ENCODE data around the gene RBCK1. TPM values are rescaled to one million over a fixed set of nuclear protein-coding genes. Genes with fewer than 3 reads are reported as not detected.
"Not testable (repeated sequence)": the region's sequence is repeated elsewhere in the genome, so short reads cannot be mapped to it uniquely, and the experiment has no call there.

The RBCK1 gene
- total RNA-seq, 4 donors from 2014 or later, result 133 to 254 (median 154) TPM

GRCh38 chr20:373171-373890, 34.8 kb upstream of the RBCK1 start:
- TF ChIP-seq CTCF (IDR thresholded peaks at IDR 0.05), result no peak
- TF ChIP-seq POLR2A (IDR thresholded peaks at IDR 0.05), result no peak
- DNase-seq, result no peak
- H3K27ac ChIP-seq, result no peak overlapping the region

GRCh38 chr20:375265-375889, 32.7 kb upstream of the RBCK1 start:
- Histone ChIP-seq H3K4me1 (peaks cover 0 to 8% (median 0%) of the 10 kb centered on the region in 4 donors), H3K9me3 (no peaks in the 10 kb centered on the region), H3K27ac (no peak overlapping the region), H3K4me3 (no peak overlapping the region), H3K36me3 (no peaks in the 10 kb centered on the region), H3K27me3 (no peaks in the 10 kb centered on the region)
- no peak for DNase-seq
- TF ChIP-seq POLR2A (IDR thresholded peaks at IDR 0.05) (no peak), CTCF (IDR thresholded peaks at IDR 0.05) (no peak)

More at GRCh38 chr20:373171-373890, 34.8 kb upstream of the RBCK1 start:
- Histone ChIP-seq H3K4me3 (no peak overlapping the region), H3K27me3 (no peaks in the 10 kb centered on the region), H3K9me3 (no peaks in the 10 kb centered on the region), H3K36me3 (no peaks in the 10 kb centered on the region), H3K4me1 (peaks cover 0 to 8% (median 0%) of the 10 kb centered on the region in 4 donors)

- H3K9me3 ChIP-seq, result no peaks in the 10 kb centered on the region
- no peak for TF ChIP-seq POLR2A (IDR thresholded peaks at IDR 0.05)
- TF ChIP-seq CTCF (IDR thresholded peaks at IDR 0.05), result no peak
- H3K27ac ChIP-seq, result no peak overlapping the region
- H3K4me1 ChIP-seq, result peaks cover 0 to 8% (median 0%) of the 10 kb centered on the region in 4 donors
- no peak overlapping the region for H3K4me3 ChIP-seq
- H3K27me3 ChIP-seq, result no peaks in the 10 kb centered on the region
- no peaks in the 10 kb centered on the region for H3K36me3 ChIP-seq
- no peak for DNase-seq
These were observed 32.0 kb upstream of the RBCK1 start for GRCh38 chr20:376089-376488.

GRCh38 chr20:376750-377149, 31.3 kb upstream of the RBCK1 start:
- no peak for DNase-seq
- no peak overlapping the region for H3K4me3 ChIP-seq
- no peaks in the 10 kb centered on the region for H3K9me3 ChIP-seq
- no peaks in the 10 kb centered on the region for H3K27me3 ChIP-seq
- H3K36me3 ChIP-seq, result no peaks in the 10 kb centered on the region
- no peak overlapping the region for H3K27ac ChIP-seq
- no peak for TF ChIP-seq CTCF (IDR thresholded peaks at IDR 0.05)
- TF ChIP-seq POLR2A (IDR thresholded peaks at IDR 0.05), result no peak
- peaks cover 0 to 5% (median 0%) of the 10 kb centered on the region in 4 donors for H3K4me1 ChIP-seq

GRCh38 chr20:377578-377977, 30.5 kb upstream of the RBCK1 start:
- H3K9me3 ChIP-seq, H3K27me3 ChIP-seq, H3K4me3 ChIP-seq, H3K36me3 ChIP-seq, H3K27ac ChIP-seq, H3K4me1 ChIP-seq, DNase-seq: not testable (repeated sequence)

GRCh38 chr20:378961-379336, 29.1 kb upstream of the RBCK1 start:
- DNase-seq, result no peak

More at GRCh38 chr20:378961-379336, 29.1 kb upstream of the RBCK1 start:
- no peak overlapping the region for H3K4me3 ChIP-seq
- H3K36me3 ChIP-seq, result no peaks in the 10 kb centered on the region
- no peak for TF ChIP-seq POLR2A (IDR thresholded peaks at IDR 0.05)
- no peak for TF ChIP-seq CTCF (IDR thresholded peaks at IDR 0.05)
- no peak overlapping the region for H3K27ac ChIP-seq
- H3K27me3 ChIP-seq, result no peaks in the 10 kb centered on the region
- no peaks in the 10 kb centered on the region for H3K9me3 ChIP-seq
- H3K4me1 ChIP-seq, result no peaks in the 10 kb centered on the region
